ENCODE results near the gene NPDC1.

Gene NPDC1, protein sequence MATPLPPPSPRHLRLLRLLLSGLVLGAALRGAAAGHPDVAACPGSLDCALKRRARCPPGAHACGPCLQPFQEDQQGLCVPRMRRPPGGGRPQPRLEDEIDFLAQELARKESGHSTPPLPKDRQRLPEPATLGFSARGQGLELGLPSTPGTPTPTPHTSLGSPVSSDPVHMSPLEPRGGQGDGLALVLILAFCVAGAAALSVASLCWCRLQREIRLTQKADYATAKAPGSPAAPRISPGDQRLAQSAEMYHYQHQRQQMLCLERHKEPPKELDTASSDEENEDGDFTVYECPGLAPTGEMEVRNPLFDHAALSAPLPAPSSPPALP

GRCh38 chr9:137046088-137046787 is at the start of gene NPDC1:
NPDC1 (minus strand) TSS chr9:137046177; CDS start chr9:137045989, 188 bp downstream.
- no peaks in the 10 kb centered on the region for H3K9me3 Mint-ChIP-seq
- H3K27me3 Mint-ChIP-seq: peaks cover 10% of the 10 kb centered on the region
- peaks cover 14% of the 10 kb centered on the region for H3K4me1 Mint-ChIP-seq
- H3K36me3 Mint-ChIP-seq: no peaks in the 10 kb centered on the region
- H3K4me3 Mint-ChIP-seq: peak within 1 kb of the TSS; percentile 76
- H3K27ac Mint-ChIP-seq: no peak within 1 kb of the TSS

- peaks cover 42% of the 10 kb centered on the region for H3K4me1 Mint-ChIP-seq
- peak overlapping the region; percentile 43 for H3K27ac Mint-ChIP-seq
- peak overlapping the region; percentile 30 for H3K4me3 Mint-ChIP-seq
- no peaks in the 10 kb centered on the region for H3K27me3 Mint-ChIP-seq
- H3K36me3 Mint-ChIP-seq: peaks cover 2% of the 10 kb centered on the region
- H3K9me3 Mint-ChIP-seq: no peaks in the 10 kb centered on the region
Observed at GRCh38 chr9:137089232-137089947, 43.4 kb upstream of the NPDC1 start.

- Mint-ChIP-seq H3K9me3 (no peaks in the 10 kb centered on the region), H3K4me1 (peaks cover 39% of the 10 kb centered on the region), H3K36me3 (peaks cover 2% of the 10 kb centered on the region), H3K27me3 (no peaks in the 10 kb centered on the region), H3K4me3 (peak overlapping the region; percentile 89), H3K27ac (peak overlapping the region; percentile 93)
Observed at GRCh38 chr9:137088121-137088520, 42.1 kb upstream of the NPDC1 start.

GRCh38 chr9:137087409-137087925 is 41.5 kb upstream of the NPDC1 start:
- Mint-ChIP-seq H3K4me3 (peak overlapping the region; percentile 89), H3K27me3 (no peaks in the 10 kb centered on the region), H3K4me1 (peaks cover 34% of the 10 kb centered on the region), H3K36me3 (peaks cover 2% of the 10 kb centered on the region), H3K27ac (peak overlapping the region; percentile 93), H3K9me3 (no peaks in the 10 kb centered on the region)

GRCh38 chr9:137086531-137087408 is 40.8 kb upstream of the NPDC1 start, which contains the start of gene MAN1B1:
MAN1B1 (plus strand) TSS chr9:137086985; CDS start chr9:137087000, 15 bp downstream.
- H3K4me1 Mint-ChIP-seq: peaks cover 32% of the 10 kb centered on the region
- H3K36me3 Mint-ChIP-seq: peaks cover 2% of the 10 kb centered on the region
- peak within 1 kb of the TSS; percentile 96 for H3K4me3 Mint-ChIP-seq
- H3K27ac Mint-ChIP-seq: peak within 1 kb of the TSS; percentile 98
- H3K9me3 Mint-ChIP-seq: no peaks in the 10 kb centered on the region
- H3K27me3 Mint-ChIP-seq: no peaks in the 10 kb centered on the region

DNA sequence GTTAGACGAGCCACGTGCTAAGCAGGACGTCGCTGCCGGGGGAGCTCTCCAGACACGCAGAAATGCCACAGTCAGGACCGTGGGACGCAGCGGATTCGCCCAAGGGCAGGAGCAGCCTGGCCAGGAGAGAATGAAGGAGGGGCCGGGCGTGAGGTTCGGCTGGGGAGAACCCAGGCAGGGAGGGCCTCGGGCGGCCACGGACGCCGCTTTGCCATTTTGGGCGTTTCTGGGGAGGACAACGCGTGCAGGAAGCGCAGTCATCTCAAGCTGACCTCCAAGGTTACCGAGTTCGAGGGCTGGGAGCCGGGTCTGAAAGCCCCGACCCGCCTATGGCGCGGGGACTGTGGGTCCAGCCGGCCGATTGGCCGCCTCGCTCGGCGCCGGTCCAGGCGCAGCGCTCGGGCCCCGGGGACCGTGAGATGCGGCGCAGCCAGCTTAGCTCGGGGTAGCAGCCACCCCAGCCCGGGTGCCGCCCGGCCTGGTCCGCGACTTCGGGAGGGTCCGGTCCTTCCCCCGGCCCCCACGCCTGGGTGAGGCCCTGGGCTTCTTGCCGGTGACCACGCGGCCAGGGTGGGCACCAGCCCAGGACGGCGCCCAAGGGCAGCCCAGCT is 40.0 kb upstream of the NPDC1 start:
- peaks cover 2% of the 10 kb centered on the region for H3K36me3 Mint-ChIP-seq
- H3K27me3 Mint-ChIP-seq: no peaks in the 10 kb centered on the region
- peak overlapping the region; percentile 96 for H3K4me3 Mint-ChIP-seq
- H3K9me3 Mint-ChIP-seq: no peaks in the 10 kb centered on the region
- peak overlapping the region; percentile 98 for H3K27ac Mint-ChIP-seq
- H3K4me1 Mint-ChIP-seq: peaks cover 32% of the 10 kb centered on the region

DNA sequence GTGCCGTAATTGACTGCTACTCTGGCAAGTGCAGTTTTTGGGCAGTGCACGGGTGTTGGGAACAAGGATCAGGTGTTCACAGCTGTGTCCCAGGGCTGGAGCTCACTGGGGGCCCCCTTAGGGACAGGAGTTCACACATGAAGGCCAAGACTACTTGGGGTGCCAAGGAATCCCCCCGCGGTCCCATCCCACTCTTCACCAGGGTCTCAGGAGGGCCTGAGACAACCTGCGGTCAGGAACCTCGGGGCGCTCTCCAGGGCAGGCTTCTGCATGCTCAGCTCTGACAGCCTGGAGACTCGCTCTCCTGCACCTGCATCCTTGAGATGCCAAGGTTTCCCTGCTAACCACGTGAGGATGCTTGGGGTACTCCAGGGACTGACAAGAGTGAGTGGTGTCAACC is 38.5 kb upstream of the NPDC1 start:
- Mint-ChIP-seq H3K4me3 (no peak overlapping the region), H3K27ac (no peak overlapping the region), H3K9me3 (no peaks in the 10 kb centered on the region), H3K4me1 (peaks cover 36% of the 10 kb centered on the region), H3K27me3 (no peaks in the 10 kb centered on the region), H3K36me3 (peaks cover 2% of the 10 kb centered on the region)

DNA sequence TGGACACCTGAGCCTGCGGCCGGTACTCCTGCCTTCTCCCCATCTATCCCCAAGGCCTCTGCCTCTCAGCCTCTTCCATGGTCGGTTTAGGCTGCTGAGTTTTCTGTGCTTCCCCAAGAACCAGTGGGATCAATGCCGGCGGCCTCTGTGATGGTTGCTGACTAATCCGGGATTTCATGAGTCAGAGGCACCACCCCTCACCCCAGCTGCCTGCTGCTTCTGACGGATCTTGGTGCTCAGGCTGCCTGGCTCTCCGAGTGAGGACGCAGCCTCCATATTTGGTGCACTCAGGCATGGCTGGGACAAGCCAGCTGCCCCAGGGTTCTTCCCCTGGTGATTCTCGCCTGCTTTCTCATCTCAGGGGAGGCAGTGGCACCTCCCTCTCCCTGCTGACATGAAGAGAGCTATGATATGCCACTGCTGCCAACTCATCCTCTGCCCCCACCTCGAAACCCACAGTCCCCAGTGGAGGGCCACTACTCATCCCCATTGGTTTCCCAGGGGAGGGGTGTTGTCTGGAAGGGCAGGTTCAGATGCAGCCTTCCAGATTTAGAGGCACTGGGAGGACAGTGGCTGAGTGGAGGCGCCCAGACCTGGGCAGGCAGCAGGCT is 37.5 kb upstream of the NPDC1 start:
- H3K4me3 Mint-ChIP-seq: no peak overlapping the region
- H3K27me3 Mint-ChIP-seq: no peaks in the 10 kb centered on the region
- peaks cover 25% of the 10 kb centered on the region for H3K4me1 Mint-ChIP-seq
- H3K36me3 Mint-ChIP-seq: peaks cover 2% of the 10 kb centered on the region
- H3K9me3 Mint-ChIP-seq: no peaks in the 10 kb centered on the region
- H3K27ac Mint-ChIP-seq: peak overlapping the region; percentile 2

DNA sequence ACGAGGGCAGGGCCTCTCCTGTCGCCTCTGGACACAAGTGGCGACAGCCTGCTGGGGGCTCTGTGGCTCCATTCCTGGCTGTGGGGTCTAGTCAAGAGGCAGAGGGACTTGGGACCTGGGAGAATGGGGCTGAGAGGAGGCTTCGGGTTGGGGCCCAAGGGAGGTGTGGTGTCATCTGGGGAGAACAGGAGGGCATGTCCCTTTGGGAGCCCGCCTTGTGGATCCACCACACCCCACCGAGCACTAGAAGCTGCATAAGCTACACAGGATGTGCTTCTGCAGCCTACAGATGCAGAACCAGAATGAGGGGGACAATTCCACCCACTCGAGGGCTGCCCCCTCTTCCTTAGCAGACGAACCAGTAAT is 36.9 kb upstream of the NPDC1 start:
- Mint-ChIP-seq H3K36me3 (no peaks in the 10 kb centered on the region), H3K4me1 (peaks cover 20% of the 10 kb centered on the region), H3K4me3 (no peak overlapping the region), H3K9me3 (no peaks in the 10 kb centered on the region), H3K27me3 (no peaks in the 10 kb centered on the region), H3K27ac (no peak overlapping the region)

- Mint-ChIP-seq H3K4me1 (peaks cover 14% of the 10 kb centered on the region), H3K4me3 (no peak overlapping the region), H3K27ac (no peak overlapping the region), H3K9me3 (no peaks in the 10 kb centered on the region), H3K36me3 (no peaks in the 10 kb centered on the region), H3K27me3 (no peaks in the 10 kb centered on the region)
Observed at GRCh38 chr9:137082222-137082924, 36.4 kb upstream of the NPDC1 start.

DNA sequence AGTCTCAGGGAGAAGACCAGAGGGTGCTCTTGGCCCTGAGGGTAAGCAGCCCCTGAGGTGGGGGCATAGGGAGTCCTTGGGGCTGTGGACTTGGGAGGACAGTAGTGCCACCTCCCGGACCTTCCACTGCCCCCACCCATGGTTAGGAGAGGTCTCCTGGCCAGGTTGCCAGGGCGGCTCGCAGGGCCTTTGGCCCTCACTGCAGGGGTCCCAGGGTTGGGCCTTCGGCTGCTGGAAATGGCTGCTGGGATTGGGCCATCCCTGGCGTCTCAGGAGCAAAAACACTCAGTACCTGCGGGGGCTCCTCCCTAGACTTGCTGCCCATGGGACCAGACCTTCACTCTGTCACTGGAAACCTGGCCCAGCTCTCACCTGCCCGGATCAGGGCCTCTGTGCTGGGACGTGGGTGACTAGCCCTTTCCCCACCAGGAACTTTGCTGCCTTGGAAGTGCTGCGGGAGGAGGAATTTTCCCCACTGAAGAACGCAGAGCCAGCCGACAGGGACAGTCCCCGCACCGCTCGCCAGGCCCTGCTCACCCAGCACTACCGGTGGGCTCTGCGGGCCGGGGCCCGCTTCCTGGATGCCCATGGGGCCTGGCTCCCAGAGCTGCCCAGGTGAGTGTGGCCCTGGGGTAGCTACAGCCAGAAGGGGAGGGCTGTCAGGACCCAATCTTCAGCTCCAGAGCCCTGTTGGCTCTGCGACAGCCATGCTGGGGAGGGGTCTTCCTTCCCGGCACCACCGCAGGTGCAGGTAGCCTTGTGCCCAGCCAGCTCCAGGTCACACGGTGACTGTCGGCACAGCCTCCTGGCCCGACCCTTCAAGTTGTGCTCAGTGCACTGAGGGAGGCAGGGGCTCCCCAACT is 34.5 kb upstream of the NPDC1 start:
- H3K4me3 Mint-ChIP-seq: no peak overlapping the region
- H3K36me3 Mint-ChIP-seq: no peaks in the 10 kb centered on the region
- H3K27me3 Mint-ChIP-seq: no peaks in the 10 kb centered on the region
- H3K27ac Mint-ChIP-seq: no peak overlapping the region
- H3K9me3 Mint-ChIP-seq: no peaks in the 10 kb centered on the region
- H3K4me1 Mint-ChIP-seq: peaks cover 10% of the 10 kb centered on the region

DNA sequence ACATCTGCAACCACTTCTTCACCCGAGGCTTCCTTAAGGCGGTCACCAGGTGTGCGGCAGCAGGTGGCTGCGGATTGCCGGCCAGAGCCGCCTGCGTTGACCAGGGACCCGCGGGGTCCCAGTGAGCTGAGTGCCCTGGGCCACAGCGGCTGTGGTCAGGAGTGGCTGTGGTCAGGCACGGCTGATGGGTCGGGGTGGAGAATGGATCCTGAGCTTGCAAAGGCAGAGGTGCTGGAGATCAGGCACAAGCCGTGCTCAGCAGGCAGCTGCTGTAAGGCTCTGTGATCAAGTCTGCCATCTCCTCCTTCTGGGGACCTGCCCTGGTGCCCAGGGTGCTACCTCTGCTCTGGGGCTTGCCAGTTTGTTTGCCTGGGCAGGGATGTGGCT is 33.4 kb upstream of the NPDC1 start:
- H3K9me3 Mint-ChIP-seq: no peaks in the 10 kb centered on the region
- no peaks in the 10 kb centered on the region for H3K27me3 Mint-ChIP-seq
- H3K27ac Mint-ChIP-seq: no peak overlapping the region
- H3K4me1 Mint-ChIP-seq: peaks cover 4% of the 10 kb centered on the region
- H3K4me3 Mint-ChIP-seq: peak overlapping the region; percentile 52
- no peaks in the 10 kb centered on the region for H3K36me3 Mint-ChIP-seq

DNA sequence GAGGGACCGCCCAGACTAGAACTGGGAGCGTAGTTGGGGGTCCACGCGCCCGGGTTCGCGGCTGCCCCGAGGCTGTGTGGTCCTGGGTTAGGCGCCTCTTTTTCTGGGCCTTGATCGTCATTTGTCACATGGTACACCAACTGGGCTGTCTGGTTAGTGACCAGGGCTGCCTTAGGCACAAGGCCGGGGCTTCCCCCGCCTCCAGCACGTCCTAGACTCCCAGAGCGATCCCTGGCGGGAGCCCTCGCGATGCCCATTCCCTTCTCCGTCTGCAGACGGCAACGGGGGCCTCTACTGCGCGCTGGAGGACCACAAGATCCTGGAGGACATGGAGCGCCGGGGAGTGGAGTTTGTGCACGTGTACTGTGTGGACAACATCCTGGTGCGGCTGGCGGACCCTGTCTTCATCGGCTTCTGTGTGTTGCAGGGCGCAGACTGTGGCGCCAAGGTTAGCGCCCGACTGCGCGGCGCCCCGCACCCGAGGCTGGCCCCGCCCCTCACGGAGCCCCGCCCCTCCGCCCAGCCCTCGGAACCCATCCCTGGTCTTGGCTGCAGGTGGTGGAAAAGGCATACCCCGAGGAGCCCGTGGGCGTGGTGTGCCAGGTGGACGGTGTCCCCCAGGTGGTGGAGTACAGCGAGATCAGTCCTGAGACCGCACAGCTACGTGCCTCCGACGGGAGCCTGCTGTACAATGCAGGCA is 32.9 kb upstream of the NPDC1 start:
- H3K27me3 Mint-ChIP-seq: no peaks in the 10 kb centered on the region
- H3K36me3 Mint-ChIP-seq: no peaks in the 10 kb centered on the region
- no peaks in the 10 kb centered on the region for H3K9me3 Mint-ChIP-seq
- H3K4me3 Mint-ChIP-seq: peak overlapping the region; percentile 36
- peaks cover 4% of the 10 kb centered on the region for H3K4me1 Mint-ChIP-seq
- H3K27ac Mint-ChIP-seq: no peak overlapping the region
